ENCODE data around the gene DUOX2.
A peak's percentile ranks its signal among the peaks of the same experiment; 100 is the strongest.

DUOX2 gene

GRCh38 chr15:45114076-45114750 lies at the start of gene DUOX2, which contains the start of gene DUOXA2:
Gene DUOX2, minus strand, starts transcription at chr15:45114172. Its CDS starts 761 bp downstream, at chr15:45113411.
Gene DUOXA2, plus strand, starts transcription at chr15:45114326. Its CDS starts 280 bp downstream, at chr15:45114606.
- H3K4me3 ChIP-seq (ENCODE audit: low read depth in 1 of 2, low read length in 1 of 2): no peak within 1 kb of the TSS
- no peak for TF ChIP-seq CTCF (IDR thresholded peaks at IDR 0.05)
- peaks cover 97% of the 10 kb centered on the region for H3K27me3 ChIP-seq
- no peak within 1 kb of the TSS for H3K27ac ChIP-seq
- H3K36me3 ChIP-seq: no peaks in the 10 kb centered on the region
- H3K4me1 ChIP-seq (ENCODE audit: control insufficient read depth in 1 of 2, insufficient read depth in 1 of 2, low read depth in 1 of 2, low read length in 1 of 2): peaks cover 17 to 33% of the 10 kb centered on the region in 2 experiments
- no peaks in the 10 kb centered on the region for H3K9me3 ChIP-seq

GRCh38 chr15:45163508-45163856 lies 49.5 kb upstream of the DUOX2 start:
- H3K27ac ChIP-seq: no peak overlapping the region
- no peak overlapping the region for H3K4me3 ChIP-seq (ENCODE audit: low read depth in 1 of 2, low read length in 1 of 2)
- H3K36me3 ChIP-seq: no peaks in the 10 kb centered on the region
- H3K27me3 ChIP-seq: no peaks in the 10 kb centered on the region
- TF ChIP-seq CTCF (IDR thresholded peaks at IDR 0.05): no peak
- no peaks in the 10 kb centered on the region for H3K9me3 ChIP-seq
- peaks cover 0 to 9% of the 10 kb centered on the region in 2 experiments for H3K4me1 ChIP-seq (ENCODE audit: control insufficient read depth in 1 of 2, insufficient read depth in 1 of 2, low read depth in 1 of 2, low read length in 1 of 2)

- Histone ChIP-seq H3K4me1 (ENCODE audit: control insufficient read depth in 1 of 2, insufficient read depth in 1 of 2, low read depth in 1 of 2, low read length in 1 of 2) (peaks cover 0 to 9% of the 10 kb centered on the region in 2 experiments), H3K4me3 (ENCODE audit: low read depth in 1 of 2, low read length in 1 of 2) (no peak overlapping the region), H3K27me3 (no peaks in the 10 kb centered on the region), H3K36me3 (no peaks in the 10 kb centered on the region), H3K9me3 (no peaks in the 10 kb centered on the region), H3K27ac (no peak overlapping the region)
- TF ChIP-seq CTCF (IDR thresholded peaks at IDR 0.05): peak; percentile 34
Measured at GRCh38 chr15:45162771-45163507, 49.0 kb upstream of the DUOX2 start.

- no peaks in the 10 kb centered on the region for H3K9me3 ChIP-seq
- no peak for TF ChIP-seq CTCF (IDR thresholded peaks at IDR 0.05)
- no peaks in the 10 kb centered on the region for H3K36me3 ChIP-seq
- H3K27me3 ChIP-seq: no peaks in the 10 kb centered on the region
- H3K27ac ChIP-seq: no peak overlapping the region
- H3K4me3 ChIP-seq (ENCODE audit: low read depth in 1 of 2, low read length in 1 of 2): no peak overlapping the region
- peaks cover 0 to 8% of the 10 kb centered on the region in 2 experiments for H3K4me1 ChIP-seq (ENCODE audit: control insufficient read depth in 1 of 2, insufficient read depth in 1 of 2, low read depth in 1 of 2, low read length in 1 of 2)
Measured at GRCh38 chr15:45161666-45162065, 47.7 kb upstream of the DUOX2 start.

GRCh38 chr15:45157974-45158373 lies 44.0 kb upstream of the DUOX2 start:
- no peak overlapping the region for H3K27ac ChIP-seq
- H3K27me3 ChIP-seq: no peaks in the 10 kb centered on the region
- no peaks in the 10 kb centered on the region for H3K4me1 ChIP-seq (ENCODE audit: control insufficient read depth in 1 of 2, insufficient read depth in 1 of 2, low read depth in 1 of 2, low read length in 1 of 2)
- H3K36me3 ChIP-seq: no peaks in the 10 kb centered on the region
- no peaks in the 10 kb centered on the region for H3K9me3 ChIP-seq
- H3K4me3 ChIP-seq (ENCODE audit: low read depth in 1 of 2, low read length in 1 of 2): no peak overlapping the region
- TF ChIP-seq CTCF (IDR thresholded peaks at IDR 0.05): no peak

Measured in neutrophil (primary cell).